SU-DHL-6 (cell line): ENCODE data around the gene TRIM3.

ENCODE experiments used
- EZH2phosphoT487 ChIP-seq: fragments of 200-600 bp; sonication (generic), shearing (Covaris generic); conservative IDR thresholded peaks from 2 replicates; pipeline ENCODE4 v1.6.1; 2018; ENCODE audit warnings: mild to moderate bottlenecking, antibody characterized with exemption, low read length, moderate library complexity, mixed read lengths
- TF ChIP-seq, protein P1 (sequence below): fragments of 200-600 bp; sonication (generic); IDR thresholded peaks from one replicate; pipeline ENCODE4 v1.5.1; 2017; ENCODE audit warnings: antibody characterized with exemption, mild to moderate bottlenecking, low read length, moderate library complexity; ENCODE audit not compliant: insufficient read depth, poor library complexity, severe bottlenecking

DNA sequence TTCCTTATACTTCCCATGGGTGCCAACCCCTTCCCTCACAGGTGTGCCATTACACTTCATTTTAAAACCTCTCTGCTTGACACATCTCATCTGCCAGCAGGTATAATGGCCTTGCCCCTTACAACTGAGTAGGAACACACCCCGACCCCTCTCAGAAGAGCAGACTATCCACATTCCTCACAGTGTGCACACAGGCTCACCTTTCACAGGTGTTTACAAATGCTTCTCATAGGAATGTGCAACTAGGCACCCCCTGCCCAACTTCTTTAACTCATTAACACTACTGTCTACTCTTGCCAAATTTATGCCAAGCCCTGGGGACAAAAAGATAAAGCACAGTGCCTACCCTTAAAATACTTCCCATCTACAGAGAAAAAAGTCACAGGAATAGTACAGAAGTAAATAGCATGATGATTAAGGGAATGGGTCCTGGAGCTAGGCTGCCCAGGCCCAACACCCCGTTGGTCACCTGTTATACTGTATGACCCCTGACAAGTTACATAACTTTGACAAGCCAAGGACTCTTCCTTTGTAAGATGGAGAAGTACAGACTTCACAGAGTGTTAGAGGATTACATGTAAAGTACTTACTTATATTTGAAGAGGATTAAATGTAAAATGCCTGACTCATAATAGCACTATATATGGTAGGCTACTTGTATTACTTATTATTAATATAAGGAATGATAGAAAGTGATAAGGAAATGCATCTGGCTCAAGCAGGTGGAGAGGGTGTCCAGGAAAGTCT is 15.2 kb downstream of the TRIM3 start:
- TF ChIP-seq, protein P1, sequence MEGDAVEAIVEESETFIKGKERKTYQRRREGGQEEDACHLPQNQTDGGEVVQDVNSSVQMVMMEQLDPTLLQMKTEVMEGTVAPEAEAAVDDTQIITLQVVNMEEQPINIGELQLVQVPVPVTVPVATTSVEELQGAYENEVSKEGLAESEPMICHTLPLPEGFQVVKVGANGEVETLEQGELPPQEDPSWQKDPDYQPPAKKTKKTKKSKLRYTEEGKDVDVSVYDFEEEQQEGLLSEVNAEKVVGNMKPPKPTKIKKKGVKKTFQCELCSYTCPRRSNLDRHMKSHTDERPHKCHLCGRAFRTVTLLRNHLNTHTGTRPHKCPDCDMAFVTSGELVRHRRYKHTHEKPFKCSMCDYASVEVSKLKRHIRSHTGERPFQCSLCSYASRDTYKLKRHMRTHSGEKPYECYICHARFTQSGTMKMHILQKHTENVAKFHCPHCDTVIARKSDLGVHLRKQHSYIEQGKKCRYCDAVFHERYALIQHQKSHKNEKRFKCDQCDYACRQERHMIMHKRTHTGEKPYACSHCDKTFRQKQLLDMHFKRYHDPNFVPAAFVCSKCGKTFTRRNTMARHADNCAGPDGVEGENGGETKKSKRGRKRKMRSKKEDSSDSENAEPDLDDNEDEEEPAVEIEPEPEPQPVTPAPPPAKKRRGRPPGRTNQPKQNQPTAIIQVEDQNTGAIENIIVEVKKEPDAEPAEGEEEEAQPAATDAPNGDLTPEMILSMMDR: no peak
- TF ChIP-seq EZH2phosphoT487: no peak
